OCI-LY1 (cell line): ENCODE data around the gene CD83.

ENCODE experiments used
- EZH2 ChIP-seq: fragments of 200-600 bp; sonication (generic), shearing (Covaris generic); IDR thresholded peaks from 2 replicates; pipeline ENCODE4 v1.8.0; 2017; ENCODE audit warnings: borderline replicate concordance, mixed run types, mild to moderate bottlenecking, antibody characterized with exemption, low read length, moderate library complexity, mixed read lengths
- TF ChIP-seq, protein P1 (sequence below): fragments of 200-600 bp; sonication (generic), shearing (Covaris generic); IDR thresholded peaks from 2 replicates; pipeline ENCODE4 v1.5.1; 2017; ENCODE audit warnings: mild to moderate bottlenecking, antibody characterized with exemption, low read length, moderate library complexity, mixed read lengths

DNA sequence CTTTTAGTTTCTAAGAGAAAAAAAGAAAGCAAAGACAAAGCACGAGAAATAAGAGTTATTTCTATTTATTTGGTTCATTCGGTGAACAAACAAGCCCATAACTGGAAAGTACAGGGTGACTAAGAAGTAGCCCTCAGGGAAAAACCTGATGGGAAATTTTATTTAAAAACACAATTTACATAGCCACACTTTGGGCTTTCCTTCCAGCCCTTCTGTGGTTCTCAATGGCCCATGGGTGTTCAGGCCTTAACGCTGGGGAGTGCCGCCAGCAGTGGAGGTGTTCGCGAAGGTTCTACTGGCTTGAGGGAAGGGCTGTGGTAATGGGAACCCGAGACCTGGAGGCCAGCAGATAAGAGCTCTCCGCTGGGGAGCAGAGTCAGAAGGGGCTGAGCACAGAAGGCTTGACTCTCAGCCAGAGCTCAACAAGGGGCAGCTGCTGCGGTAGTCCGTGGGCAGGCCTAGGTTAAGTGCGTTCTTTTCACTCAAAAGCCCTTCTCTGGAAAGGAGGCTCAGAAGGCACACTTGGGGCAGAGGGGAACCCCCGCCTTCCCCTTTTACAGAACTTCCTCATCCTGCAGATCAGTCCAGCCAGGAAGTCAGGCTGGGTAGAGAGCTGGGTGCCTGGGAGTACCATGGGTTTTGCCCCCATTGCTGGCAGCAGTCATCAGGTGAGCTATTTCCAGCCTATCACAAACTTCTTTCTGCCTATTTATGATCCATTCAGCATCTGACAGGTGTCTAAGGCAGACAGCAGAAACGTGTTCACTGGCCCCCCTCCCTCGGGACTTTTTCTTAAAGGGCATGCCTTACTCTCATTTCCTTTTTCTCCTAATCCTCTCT lies 8.8 kb upstream of the CD83 start:
- TF ChIP-seq, protein P1, sequence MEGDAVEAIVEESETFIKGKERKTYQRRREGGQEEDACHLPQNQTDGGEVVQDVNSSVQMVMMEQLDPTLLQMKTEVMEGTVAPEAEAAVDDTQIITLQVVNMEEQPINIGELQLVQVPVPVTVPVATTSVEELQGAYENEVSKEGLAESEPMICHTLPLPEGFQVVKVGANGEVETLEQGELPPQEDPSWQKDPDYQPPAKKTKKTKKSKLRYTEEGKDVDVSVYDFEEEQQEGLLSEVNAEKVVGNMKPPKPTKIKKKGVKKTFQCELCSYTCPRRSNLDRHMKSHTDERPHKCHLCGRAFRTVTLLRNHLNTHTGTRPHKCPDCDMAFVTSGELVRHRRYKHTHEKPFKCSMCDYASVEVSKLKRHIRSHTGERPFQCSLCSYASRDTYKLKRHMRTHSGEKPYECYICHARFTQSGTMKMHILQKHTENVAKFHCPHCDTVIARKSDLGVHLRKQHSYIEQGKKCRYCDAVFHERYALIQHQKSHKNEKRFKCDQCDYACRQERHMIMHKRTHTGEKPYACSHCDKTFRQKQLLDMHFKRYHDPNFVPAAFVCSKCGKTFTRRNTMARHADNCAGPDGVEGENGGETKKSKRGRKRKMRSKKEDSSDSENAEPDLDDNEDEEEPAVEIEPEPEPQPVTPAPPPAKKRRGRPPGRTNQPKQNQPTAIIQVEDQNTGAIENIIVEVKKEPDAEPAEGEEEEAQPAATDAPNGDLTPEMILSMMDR, result no peak
- TF ChIP-seq EZH2, result no peak
